Measurements from ENCODE around the gene SLX4IP. TPM values are rescaled to one million over a fixed set of nuclear protein-coding genes. Genes with fewer than 3 reads are reported as not detected.

SLX4IP gene
- total RNA-seq, 2 experiments from 2014 or later = 4.9 to 5.2 TPM

DNA sequence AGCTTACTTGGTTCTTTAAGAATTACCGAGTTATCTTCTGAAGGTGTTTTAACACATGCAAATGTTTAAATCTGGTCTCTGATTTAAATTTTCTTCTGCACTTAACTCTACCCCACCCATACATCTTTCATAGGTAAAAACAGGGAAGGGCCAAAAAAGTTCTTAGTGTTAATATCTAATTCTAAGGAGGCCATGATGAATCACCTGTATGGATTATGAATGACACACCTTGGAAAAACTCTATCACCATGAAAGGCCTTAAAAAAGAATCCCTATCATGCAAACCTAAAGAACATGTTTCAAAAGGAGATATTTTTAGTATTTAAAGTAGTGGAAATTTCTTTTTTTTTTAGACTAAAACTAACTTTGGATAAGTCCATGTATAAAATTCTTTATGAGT, 54.7 kb downstream of the SLX4IP start:
- Mint-ChIP-seq H3K4me3 (no peak overlapping the region), H3K36me3 (ENCODE audit: low read depth) (peaks cover 1% of the 10 kb centered on the region), H3K27me3 (ENCODE audit: low read depth) (no peaks in the 10 kb centered on the region), H3K4me1 (ENCODE audit: low read depth) (peaks cover 30% of the 10 kb centered on the region), H3K27ac (no peak overlapping the region), H3K9me3 (no peaks in the 10 kb centered on the region)
- no peak for DNase-seq
- intact Hi-C loops (cut with micrococcal nuclease) = no loop called here
- CTCF ChIA-PET = interaction anchor here (0.6 kb wide), 1 partner anchor 42 kb away, joined by 7 read pairs; no protein-coding TSS in a partner anchor

DNA sequence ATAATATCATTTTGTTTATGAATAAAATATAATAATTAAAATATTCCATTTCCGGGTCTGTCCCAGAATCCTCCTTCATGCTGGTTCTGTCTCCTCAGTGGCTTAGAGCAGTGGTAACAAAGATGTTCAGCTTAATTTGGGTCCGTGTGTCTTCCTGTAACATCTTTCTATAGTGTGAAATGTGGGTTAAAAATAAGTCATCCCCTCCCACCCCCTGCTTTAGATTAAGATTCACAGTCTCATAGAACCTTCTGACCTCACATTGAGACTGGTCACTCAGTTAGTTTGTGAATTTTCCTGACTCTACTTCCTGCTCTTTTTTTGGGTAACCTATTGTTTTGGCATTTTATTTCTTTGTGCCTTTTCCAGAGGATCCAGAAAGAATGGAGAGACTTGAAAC, 55.2 kb downstream of the SLX4IP start:
- CTCF ChIA-PET = no interaction called here
- peaks cover 1% of the 10 kb centered on the region for H3K36me3 Mint-ChIP-seq (ENCODE audit: low read depth)
- intact Hi-C loops (cut with micrococcal nuclease) = no loop called here

DNA sequence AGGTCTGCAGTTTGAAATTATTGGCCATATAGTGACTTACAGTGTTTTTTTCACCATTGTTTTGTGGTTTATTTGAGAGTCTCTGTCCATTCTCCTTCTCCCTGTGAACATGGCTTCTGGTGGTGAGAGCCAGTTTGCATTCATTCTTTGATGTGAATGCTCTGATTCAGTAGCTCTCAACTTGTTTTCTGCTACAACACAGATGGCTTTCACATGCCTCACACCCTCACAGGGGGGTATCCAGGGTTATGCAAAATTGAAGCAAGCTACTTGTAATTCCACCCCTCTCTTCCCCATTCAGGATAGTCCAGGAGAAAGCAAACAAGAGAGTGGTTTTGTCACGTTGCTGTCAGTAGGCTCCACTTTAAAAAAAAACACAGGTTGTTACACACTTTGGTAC, 55.6 kb downstream of the SLX4IP start:
- CTCF ChIA-PET = no interaction called here
- H3K9me3 Mint-ChIP-seq = no peaks in the 10 kb centered on the region
- H3K4me1 Mint-ChIP-seq (ENCODE audit: low read depth) = peaks cover 32% of the 10 kb centered on the region
- intact Hi-C loops (cut with micrococcal nuclease) = no loop called here
- peak overlapping the region; percentile 35 for H3K27ac Mint-ChIP-seq
- no peak overlapping the region for H3K4me3 Mint-ChIP-seq
- H3K36me3 Mint-ChIP-seq (ENCODE audit: low read depth) = peaks cover 1% of the 10 kb centered on the region
- DNase-seq = no peak
- H3K27me3 Mint-ChIP-seq (ENCODE audit: low read depth) = no peaks in the 10 kb centered on the region

More for the DNA sequence above, 55.2 kb downstream of the SLX4IP start:
- Mint-ChIP-seq H3K9me3 (no peaks in the 10 kb centered on the region), H3K4me1 (ENCODE audit: low read depth) (peaks cover 32% of the 10 kb centered on the region), H3K27me3 (ENCODE audit: low read depth) (no peaks in the 10 kb centered on the region), H3K27ac (no peak overlapping the region), H3K4me3 (no peak overlapping the region)
- no peak for DNase-seq

DNA sequence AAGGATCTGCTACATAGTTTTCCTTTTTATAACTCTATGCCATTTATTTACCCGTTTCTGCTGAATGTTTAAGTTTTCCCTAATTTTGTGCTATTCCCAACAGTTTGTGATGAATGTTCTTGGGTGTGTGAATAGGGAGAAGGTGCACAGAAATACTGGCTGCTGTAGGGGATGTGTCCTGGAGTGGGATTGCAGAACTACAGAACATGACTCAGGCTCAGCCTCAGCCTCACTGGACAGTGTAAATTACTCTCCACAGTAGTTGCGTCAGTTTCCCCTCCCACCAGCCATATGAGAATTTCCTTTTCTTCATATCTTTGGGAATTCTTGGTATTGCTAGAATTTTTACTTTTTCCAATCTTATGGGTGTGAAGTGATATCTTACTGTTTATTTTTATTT, 57.0 kb downstream of the SLX4IP start:
- H3K4me3 Mint-ChIP-seq = no peak overlapping the region
- intact Hi-C loops (cut with micrococcal nuclease) = no loop called here
- no peaks in the 10 kb centered on the region for H3K27me3 Mint-ChIP-seq (ENCODE audit: low read depth)
- H3K4me1 Mint-ChIP-seq (ENCODE audit: low read depth) = peaks cover 32% of the 10 kb centered on the region
- no peaks in the 10 kb centered on the region for H3K9me3 Mint-ChIP-seq
- DNase-seq = no peak
- no peak overlapping the region for H3K27ac Mint-ChIP-seq
- CTCF ChIA-PET = interaction anchor here (0.7 kb wide), 1 partner anchor 140 kb away, joined by 3 read pairs; no protein-coding TSS in a partner anchor
- peaks cover 1% of the 10 kb centered on the region for H3K36me3 Mint-ChIP-seq (ENCODE audit: low read depth)

DNA sequence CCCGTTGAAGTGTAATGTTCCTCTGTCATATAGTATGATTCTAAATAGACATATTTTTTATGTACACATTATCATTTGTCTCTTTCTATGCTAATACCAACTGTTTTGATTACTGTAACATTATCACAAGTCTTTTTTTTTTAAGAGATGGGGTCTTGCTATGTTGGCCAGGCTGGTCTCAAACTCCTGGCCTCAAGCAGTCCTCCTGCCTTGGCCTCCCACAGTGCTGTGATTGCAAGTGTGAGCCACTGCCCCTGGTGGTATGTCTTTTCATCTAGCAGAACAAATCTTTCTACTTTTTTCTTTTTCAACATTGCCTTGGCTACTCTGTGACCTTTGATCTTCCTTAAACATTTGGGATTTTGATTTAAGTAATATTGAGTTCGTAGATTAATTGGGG, 57.7 kb downstream of the SLX4IP start:
- Mint-ChIP-seq H3K4me1 (ENCODE audit: low read depth) (peaks cover 30% of the 10 kb centered on the region), H3K4me3 (no peak overlapping the region), H3K9me3 (no peaks in the 10 kb centered on the region), H3K36me3 (ENCODE audit: low read depth) (peaks cover 1% of the 10 kb centered on the region), H3K27me3 (ENCODE audit: low read depth) (no peaks in the 10 kb centered on the region), H3K27ac (no peak overlapping the region)
- intact Hi-C loops (cut with micrococcal nuclease) = no loop called here
- CTCF ChIA-PET = interaction anchor here (0.7 kb wide), 1 partner anchor 140 kb away, joined by 3 read pairs; no protein-coding TSS in a partner anchor
- peak; percentile 14 for DNase-seq

DNA sequence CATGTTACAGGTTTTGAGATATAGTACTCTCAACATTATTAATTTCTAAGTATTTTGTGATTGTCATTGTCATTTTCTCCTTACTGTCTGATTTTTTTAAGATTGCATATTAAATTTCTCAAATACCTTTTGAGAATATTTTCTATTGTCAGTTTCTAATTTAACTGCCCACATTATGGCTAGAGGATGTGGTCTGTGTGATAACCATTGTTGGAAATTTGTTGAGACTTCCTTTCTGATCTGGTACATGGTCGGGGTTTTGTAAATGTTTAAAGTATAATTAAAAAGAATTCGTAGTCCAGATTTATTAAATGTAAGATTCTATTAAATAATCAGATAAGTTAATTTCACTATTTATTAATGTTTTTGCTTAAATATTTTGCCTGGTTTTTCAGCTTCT, 60.1 kb downstream of the SLX4IP start:
- Mint-ChIP-seq H3K4me3 (no peak overlapping the region), H3K27ac (no peak overlapping the region), H3K9me3 (no peaks in the 10 kb centered on the region), H3K27me3 (ENCODE audit: low read depth) (no peaks in the 10 kb centered on the region), H3K4me1 (ENCODE audit: low read depth) (peaks cover 17% of the 10 kb centered on the region), H3K36me3 (ENCODE audit: low read depth) (peaks cover 1% of the 10 kb centered on the region)
- no peak for DNase-seq
- intact Hi-C loops (cut with micrococcal nuclease) = no loop called here
- CTCF ChIA-PET = interaction anchor here (0.6 kb wide), 1 partner anchor 15 kb away, joined by 3 read pairs; no protein-coding TSS in a partner anchor

DNA sequence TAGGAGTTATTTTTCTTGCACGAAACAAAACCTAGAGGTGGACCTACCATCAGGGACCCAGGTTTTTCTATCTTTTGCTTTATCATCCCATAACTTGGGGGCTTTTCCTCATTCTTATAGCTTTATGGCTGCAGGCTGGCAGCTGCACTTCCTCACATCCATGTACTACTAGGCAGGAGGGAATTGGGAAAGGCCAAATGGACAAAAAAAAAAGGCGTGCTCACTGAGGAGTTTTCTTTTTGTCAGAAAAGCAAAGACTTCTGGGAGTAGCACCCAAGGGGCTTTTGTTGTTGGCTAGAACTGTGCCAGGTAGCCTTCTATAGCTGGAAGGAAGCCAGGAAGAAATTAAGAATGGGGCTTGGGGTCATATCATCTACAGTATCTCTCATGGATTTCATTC, 61.4 kb downstream of the SLX4IP start:
- intact Hi-C loops (cut with micrococcal nuclease) = no loop called here
- no peak for DNase-seq
- Mint-ChIP-seq H3K4me1 (ENCODE audit: low read depth) (peaks cover 14% of the 10 kb centered on the region), H3K36me3 (ENCODE audit: low read depth) (peaks cover 1% of the 10 kb centered on the region), H3K27ac (no peak overlapping the region), H3K4me3 (no peak overlapping the region), H3K27me3 (ENCODE audit: low read depth) (no peaks in the 10 kb centered on the region), H3K9me3 (no peaks in the 10 kb centered on the region)
- CTCF ChIA-PET = no interaction called here

DNA sequence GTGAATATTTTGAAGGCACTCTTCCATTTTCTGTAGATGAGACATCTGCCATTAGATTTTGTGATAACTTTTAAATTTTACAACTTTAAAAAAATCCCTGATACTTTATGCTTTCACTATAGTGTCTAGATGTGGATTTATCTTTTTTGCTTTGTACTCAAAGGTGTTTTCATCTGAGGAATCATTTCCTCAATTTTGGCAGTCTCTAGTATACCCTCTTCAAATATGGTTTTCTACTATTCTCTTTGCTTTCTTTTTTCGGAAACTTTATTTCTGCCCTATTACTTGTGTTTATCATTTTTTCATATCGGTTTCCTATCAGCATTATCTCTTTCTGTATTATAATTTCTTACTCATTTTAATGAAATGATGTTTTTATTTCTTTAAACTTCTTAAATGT, 62.2 kb downstream of the SLX4IP start:
- Mint-ChIP-seq H3K9me3 (no peaks in the 10 kb centered on the region), H3K27me3 (ENCODE audit: low read depth) (no peaks in the 10 kb centered on the region), H3K4me3 (no peak overlapping the region), H3K27ac (no peak overlapping the region), H3K4me1 (ENCODE audit: low read depth) (peaks cover 21% of the 10 kb centered on the region), H3K36me3 (ENCODE audit: low read depth) (peaks cover 1% of the 10 kb centered on the region)
- CTCF ChIA-PET = no interaction called here
- no peak for DNase-seq
- intact Hi-C loops (cut with micrococcal nuclease) = no loop called here

DNA sequence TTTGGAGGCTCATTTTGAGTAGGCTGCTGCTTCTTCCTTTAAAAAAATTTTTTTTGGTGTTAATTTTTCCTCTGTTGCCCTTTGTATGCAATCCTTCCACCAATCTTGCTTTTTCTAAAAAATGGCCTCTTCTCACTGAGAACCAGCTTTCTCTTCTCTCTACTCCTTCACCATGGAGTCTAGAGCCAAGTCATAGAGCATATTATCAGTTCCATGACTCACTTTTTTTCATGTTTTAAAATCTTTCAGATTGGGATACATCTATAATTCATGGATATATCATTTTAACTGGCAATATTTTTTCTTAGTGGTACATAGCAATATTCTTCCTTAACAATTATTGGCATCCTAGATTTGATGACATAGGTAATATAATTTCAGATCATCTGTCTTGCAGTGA, 62.7 kb downstream of the SLX4IP start:
- Mint-ChIP-seq H3K27me3 (ENCODE audit: low read depth) (no peaks in the 10 kb centered on the region), H3K36me3 (ENCODE audit: low read depth) (peaks cover under 1% of the 10 kb centered on the region), H3K27ac (no peak overlapping the region), H3K4me1 (ENCODE audit: low read depth) (peaks cover 25% of the 10 kb centered on the region), H3K4me3 (no peak overlapping the region), H3K9me3 (no peaks in the 10 kb centered on the region)
- intact Hi-C loops (cut with micrococcal nuclease) = no loop called here
- CTCF ChIA-PET = no interaction called here
- DNase-seq = no peak

DNA sequence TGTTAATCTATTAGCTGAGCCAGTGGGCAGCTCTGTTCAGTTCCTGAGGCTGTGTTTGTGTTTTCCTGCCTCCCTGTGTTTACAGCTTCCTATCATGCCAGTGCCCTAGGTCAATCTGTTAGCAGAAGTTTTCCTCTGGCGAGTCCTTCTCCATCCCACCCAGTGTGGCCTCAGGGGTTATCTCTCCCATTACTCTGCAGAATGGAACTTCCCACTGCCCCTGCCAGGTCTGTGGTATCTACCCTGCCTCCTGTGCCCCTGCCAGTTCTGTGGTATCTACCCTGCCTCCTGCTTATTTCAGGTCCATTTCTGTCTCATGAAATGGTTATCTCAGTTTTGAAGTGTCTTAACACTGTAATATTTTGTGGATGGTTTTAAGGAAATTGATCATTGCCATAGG, 63.1 kb downstream of the SLX4IP start:
- DNase-seq = no peak
- intact Hi-C loops (cut with micrococcal nuclease) = no loop called here

DNA sequence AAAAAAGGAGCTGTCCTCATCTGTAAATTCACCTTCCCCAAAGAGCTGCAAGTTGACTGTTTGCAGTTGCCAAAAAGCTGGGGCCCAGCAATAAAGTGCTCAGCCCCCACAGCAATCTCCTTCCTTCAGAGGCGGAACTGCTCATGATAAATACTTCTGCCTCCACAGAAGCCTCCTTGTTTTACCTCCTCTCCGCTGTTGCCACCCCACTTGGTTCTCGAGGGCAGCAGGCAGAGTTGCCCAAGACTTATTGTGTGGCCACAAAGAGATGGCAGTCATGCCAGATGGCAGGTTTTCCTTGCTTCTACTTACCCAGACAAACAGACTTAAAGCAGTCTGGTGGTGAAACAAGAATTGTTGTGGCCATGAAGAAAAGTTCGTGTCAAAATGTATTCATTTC, 66.3 kb downstream of the SLX4IP start:
- intact Hi-C loops (cut with micrococcal nuclease) = loop anchor here (5.0 kb wide), 1 partner anchor 171 kb away; the partner anchor contains the start of gene JAG1
- DNase-seq = peak; percentile 17
- Mint-ChIP-seq H3K27ac (peak overlapping the region; percentile 71), H3K4me1 (ENCODE audit: low read depth) (peaks cover 19% of the 10 kb centered on the region), H3K27me3 (ENCODE audit: low read depth) (no peaks in the 10 kb centered on the region), H3K36me3 (ENCODE audit: low read depth) (no peaks in the 10 kb centered on the region), H3K4me3 (peak overlapping the region; percentile 73), H3K9me3 (no peaks in the 10 kb centered on the region)
- CTCF ChIA-PET = interaction anchor here (0.6 kb wide), 1 partner anchor 26 kb away, joined by 3 read pairs; no protein-coding TSS in a partner anchor

More for the DNA sequence above, 63.1 kb downstream of the SLX4IP start:
- Mint-ChIP-seq H3K36me3 (ENCODE audit: low read depth) (no peaks in the 10 kb centered on the region), H3K4me3 (no peak overlapping the region), H3K27me3 (ENCODE audit: low read depth) (no peaks in the 10 kb centered on the region), H3K27ac (no peak overlapping the region), H3K9me3 (no peaks in the 10 kb centered on the region), H3K4me1 (ENCODE audit: low read depth) (peaks cover 25% of the 10 kb centered on the region)
- CTCF ChIA-PET = no interaction called here

DNA sequence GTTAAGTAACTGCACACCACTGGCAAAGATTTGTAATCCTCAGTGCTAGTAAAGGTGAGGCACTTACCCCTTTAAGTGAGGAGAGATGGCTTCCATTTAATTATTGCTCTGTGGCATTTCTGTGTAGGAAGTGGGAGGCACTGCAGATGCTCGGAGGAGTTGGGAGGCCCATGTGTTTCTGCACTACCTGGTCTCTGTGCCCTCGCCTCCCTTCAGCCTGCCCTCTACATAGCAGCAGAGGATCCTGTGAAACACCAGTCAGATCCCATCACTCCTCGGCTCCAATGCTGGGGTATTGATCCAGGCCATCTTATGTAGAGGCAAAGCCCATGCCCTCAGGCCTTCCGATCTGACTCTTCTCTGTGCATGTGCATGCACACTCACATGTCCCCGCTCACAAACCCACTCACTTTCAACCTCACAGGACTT, 67.0 kb downstream of the SLX4IP start:
- intact Hi-C loops (cut with micrococcal nuclease) = loop anchor here (1.0 to 5.0 kb wide), 3 partner anchors 9 to 170 kb away; partner anchors contain the start of genes JAG1, MKKS and SLX4IP
- DNase-seq = peak; percentile 25
- peak overlapping the region; percentile 73 for H3K4me3 Mint-ChIP-seq
- H3K9me3 Mint-ChIP-seq = no peaks in the 10 kb centered on the region
- H3K27me3 Mint-ChIP-seq (ENCODE audit: low read depth) = no peaks in the 10 kb centered on the region
- peak overlapping the region; percentile 7 for H3K27ac Mint-ChIP-seq
- peaks cover 19% of the 10 kb centered on the region for H3K4me1 Mint-ChIP-seq (ENCODE audit: low read depth)
- H3K36me3 Mint-ChIP-seq (ENCODE audit: low read depth) = no peaks in the 10 kb centered on the region
- CTCF ChIA-PET = no interaction called here

DNA sequence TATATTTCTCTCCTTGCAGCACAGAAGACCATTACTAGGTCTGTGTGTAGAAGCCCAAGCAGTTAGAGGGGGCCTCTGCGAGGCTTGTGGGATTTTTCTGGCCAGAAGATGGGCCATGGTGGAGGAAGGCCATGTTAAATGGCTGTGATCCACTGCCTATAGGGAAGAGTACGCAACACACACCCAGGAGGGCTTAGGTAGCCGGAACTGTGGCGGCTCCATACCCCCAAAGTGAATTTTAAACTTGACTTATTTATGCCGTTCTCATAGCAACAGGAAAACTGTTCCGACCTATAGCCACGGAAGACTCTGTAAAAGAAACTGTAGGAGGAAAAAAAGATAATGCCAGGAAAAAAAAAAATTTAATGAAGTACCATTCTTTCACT, 69.5 kb downstream of the SLX4IP start:
- Mint-ChIP-seq H3K27me3 (ENCODE audit: low read depth) (no peaks in the 10 kb centered on the region), H3K4me3 (no peak overlapping the region), H3K27ac (no peak overlapping the region), H3K4me1 (ENCODE audit: low read depth) (peaks cover 19% of the 10 kb centered on the region), H3K36me3 (ENCODE audit: low read depth) (no peaks in the 10 kb centered on the region), H3K9me3 (no peaks in the 10 kb centered on the region)
- no peak for DNase-seq
- CTCF ChIA-PET = no interaction called here
- intact Hi-C loops (cut with micrococcal nuclease) = loop anchor here (5.0 kb wide), 1 partner anchor 168 kb away; the partner anchor contains the start of gene JAG1
